HepG2 (cell line): ENCODE data around the gene TSC22D3. TPM values are rescaled to one million over a fixed set of nuclear protein-coding genes. Genes with fewer than 3 reads are reported as not detected.

Experiments used
- ATAC-seq: fragments of 200-7000 bp; cut with Tn5 transposase; 3 replicates; pipeline ENCODE4 v1.9.1; 2020; ENCODE audit warnings: mild to moderate bottlenecking, moderate library complexity
- BruUV-seq: library from RNA; stranded (reverse); fragments of 400-500 nt; replicated peaks from 2 replicates; lab custom pipeline; 2021; lab: Mats Ljungman, UMichigan
- CTCF ChIA-PET: fragments of 300-600 bp; formaldehyde crosslinking; extraction: SDS; loops from one replicate; lab custom pipeline; 2021; ENCODE audit warnings: low total read pairs, inconsistent platforms, low intra/inter-chr PET ratio; lab: Yijun Ruan, JAX
- POLR2A ChIA-PET: fragments of 350-600 bp; sonication (Branson Sonifier 250); formaldehyde crosslinking; loops from one replicate; lab custom pipeline; 2020; ENCODE audit warnings: antibody characterized with exemption, inconsistent platforms; lab: Yijun Ruan, JAX
- DNase-seq: peaks from one replicate; pipeline ENCODE4 v3.0.0-alpha.2; 2015; ENCODE audit warnings: low spot score
- FAIRE-seq: peaks from 3 replicates; lab custom pipeline; 2011; peaks lifted over from hg19 to GRCh38; lab: Jason Lieb, UNC
- H2AFZ ChIP-seq: one replicate; pipeline ENCODE4 v1.6.1; 2011; ENCODE audit warnings: low read length, inconsistent platforms
- H3K27ac ChIP-seq: fragments of 300-600 bp; 3 replicates; pipeline ENCODE4 v1.8.0; 2011; ENCODE audit warnings: mixed run types, mild to moderate bottlenecking, mixed read lengths, low read length, inconsistent platforms; ENCODE audit not compliant: insufficient read depth; ENCODE audit errors: extremely low read length
- H3K27me3 ChIP-seq, 2 experiments: fragments of 200-600 bp in 1 of 2; 2 replicates in 1 of 2; 3 replicates in 1 of 2; pipeline versions ENCODE4 v1.6.0 to v1.8.0; 2011; ENCODE audit warnings: low read length in 2 of 2, mild to moderate bottlenecking in 2 of 2, moderate library complexity in 2 of 2, inconsistent platforms in 1 of 2; ENCODE audit not compliant: insufficient read depth in 2 of 2, control insufficient read depth in 1 of 2
- H3K36me3 ChIP-seq, 2 experiments: fragments of 200-600 bp in 1 of 2; replicated peaks in 1 of 2; 2 replicates in 1 of 2; 3 replicates in 1 of 2; pipeline versions ENCODE4 v1.5.1 to v1.8.0; 2011; ENCODE audit warnings: low read length in 2 of 2, inconsistent platforms in 1 of 2; ENCODE audit not compliant: insufficient read depth in 2 of 2, control insufficient read depth in 1 of 2
- H3K4me1 ChIP-seq: 2 replicates; pipeline ENCODE4 v1.5.1; 2012; ENCODE audit warnings: low read length, inconsistent platforms; ENCODE audit not compliant: insufficient read depth
- H3K4me2 ChIP-seq: 2 replicates; pipeline ENCODE4 v1.6.0; 2011; ENCODE audit warnings: low read depth, low read length, inconsistent platforms
- H3K4me3 ChIP-seq, 3 experiments: fragments of 200-600 bp in 1 of 3; sonication (generic), shearing (Covaris generic) in 1 of 3; replicated peaks in 1 of 3; 2 replicates each; pipeline ENCODE4 v1.5.1; 2011 to 2016; ENCODE audit warnings: low read length in 3 of 3, inconsistent platforms in 2 of 3, low read depth in 2 of 3, mild to moderate bottlenecking in 2 of 3, control low read depth in 1 of 3, mixed read lengths in 1 of 3; ENCODE audit not compliant: insufficient read depth in 1 of 3
- H3K79me2 ChIP-seq: one replicate; pipeline ENCODE4 v1.6.1; 2011; ENCODE audit warnings: low read length, inconsistent platforms; ENCODE audit not compliant: insufficient read depth
- H3K9ac ChIP-seq: 2 replicates; pipeline ENCODE4 v1.6.0; 2011; ENCODE audit warnings: mild to moderate bottlenecking, low read depth, low read length, inconsistent platforms; ENCODE audit not compliant: insufficient read depth
- H3K9me3 ChIP-seq: 2 replicates; pipeline ENCODE4 v1.5.1; 2012; ENCODE audit warnings: mild to moderate bottlenecking, low read length
- H4K20me1 ChIP-seq: 2 replicates; pipeline ENCODE4 v1.6.0; 2011; ENCODE audit warnings: inconsistent platforms, mild to moderate bottlenecking, low read length, moderate library complexity; ENCODE audit not compliant: insufficient read depth
- POLR2G ChIP-seq: fragments of 200-400 bp; formaldehyde crosslinking; IDR thresholded peaks from 2 replicates; pipeline ENCODE4 v1.6.1; 2018; ENCODE audit warnings: mild to moderate bottlenecking, low read depth, low read length, moderate library complexity
- SOX13 ChIP-seq, 3 experiments: fragments of 450-650 bp in 1 of 3; sonication (generic) in 1 of 3; formaldehyde crosslinking in 1 of 3; IDR thresholded peaks in 2 of 3; conservative IDR thresholded peaks in 1 of 3; 2 replicates each; pipeline versions ENCODE4 v1.5.0 to v1.6.1; 2016 to 2020; ENCODE audit warnings: antibody characterized with exemption in 1 of 3, mild to moderate bottlenecking in 1 of 3, missing compliant biosample characterization in 1 of 3, missing genetic modification reagents in 1 of 3, moderate library complexity in 1 of 3
- ZNF296 ChIP-seq: sonication (generic); formaldehyde crosslinking; conservative IDR thresholded peaks from 2 replicates; pipeline ENCODE4 v1.5.0; 2020; ENCODE audit warnings: mild to moderate bottlenecking, missing genetic modification reagents
- ZNF431 ChIP-seq: sonication (generic); formaldehyde crosslinking; IDR thresholded peaks from 2 replicates; pipeline ENCODE4 v1.9.0; 2022; ENCODE audit warnings: missing genetic modification reagents, low read depth, mild to moderate bottlenecking, borderline replicate concordance
- ZNF44 ChIP-seq: sonication (generic); formaldehyde crosslinking; IDR thresholded peaks from 2 replicates; pipeline ENCODE4 v1.5.1; 2020; ENCODE audit warnings: mild to moderate bottlenecking, missing genetic modification reagents
- ZNF761 ChIP-seq: sonication (generic); formaldehyde crosslinking; conservative IDR thresholded peaks from 2 replicates; pipeline ENCODE4 v1.4.0; 2020; ENCODE audit warnings: mild to moderate bottlenecking, missing genetic modification reagents
- WGBS: methylation state at CpG from one replicate; pipeline ENCODE4 v1.1.6; 2017; ENCODE audit warnings: low lambda C conversion rate; 5-methylcytosine and 5-hydroxymethylcytosine counted together
- in situ Hi-C: cut with HindIII; loops from 2 replicates; pipeline ENCODE4 v1.10.0; 2017; ENCODE audit warnings: low pct_unique_long_range_greater_than_20kb; ENCODE audit not compliant: extremely low pct_ligation_motif_present
- intact Hi-C: fragments of 100-400 bp; cut with micrococcal nuclease; formaldehyde crosslinking; loops from one replicate; pipeline ENCODE4 v1.10.0; 2022; ENCODE audit not compliant: unreplicated experiment
- polyA plus RNA-seq, 8 experiments: library from polyadenylated mRNA; depleted of rRNA in 3 of 8; stranded (reverse) in 7 of 8; unstranded in 1 of 8; fragments of >200 nt; fragmentation: Illumina TruSeq in 4 of 8; extraction: Trizol in 4 of 8; gene quantifications; 2 replicates each; pipeline versions ENCODE4 v1.2.1 to v1.2.3, GENCODE V29; 2011 to 2016; ENCODE audit warnings: low read depth in 4 of 8, missing spikeins in 1 of 8, mixed read lengths in 1 of 8; ENCODE audit not compliant: insufficient read depth in 1 of 8
- total RNA-seq, 5 experiments: library from RNA; depleted of rRNA; stranded (reverse); fragments of >200 nt; fragmentation: Illumina TruSeq; extraction: Trizol; gene quantifications; 2 replicates each; pipeline ENCODE4 v1.2.3, GENCODE V29; 2016; ENCODE audit warnings: low read depth in 1 of 5
- TF ChIP-seq, protein P1 (sequence below): sonication (generic); formaldehyde crosslinking; conservative IDR thresholded peaks from 2 replicates; pipeline ENCODE4 v1.5.0; 2020; ENCODE audit warnings: missing genetic modification reagents
- TF ChIP-seq, protein P2 (sequence below): sonication (generic); formaldehyde crosslinking; IDR thresholded peaks from 2 replicates; pipeline ENCODE4 v1.5.1; 2020; ENCODE audit warnings: mild to moderate bottlenecking, missing genetic modification reagents, borderline replicate concordance
- TF ChIP-seq, protein P3 (sequence below): sonication (generic); formaldehyde crosslinking; IDR thresholded peaks from 2 replicates; pipeline ENCODE4 v1.5.0; 2020; ENCODE audit warnings: mild to moderate bottlenecking, missing genetic modification reagents
- TF ChIP-seq, protein P4 (sequence below): sonication (generic); formaldehyde crosslinking; IDR thresholded peaks from 2 replicates; pipeline ENCODE4 v1.8.0; 2022; ENCODE audit warnings: missing genetic modification reagents, mild to moderate bottlenecking, moderate library complexity, borderline replicate concordance

Gene TSC22D3
- total and polyA plus RNA-seq, 2 of the 13 experiments (the other 11 are each of a cell fraction or from before 2014, with no cell fraction given), result 0.82 to 1.5 TPM

DNA sequence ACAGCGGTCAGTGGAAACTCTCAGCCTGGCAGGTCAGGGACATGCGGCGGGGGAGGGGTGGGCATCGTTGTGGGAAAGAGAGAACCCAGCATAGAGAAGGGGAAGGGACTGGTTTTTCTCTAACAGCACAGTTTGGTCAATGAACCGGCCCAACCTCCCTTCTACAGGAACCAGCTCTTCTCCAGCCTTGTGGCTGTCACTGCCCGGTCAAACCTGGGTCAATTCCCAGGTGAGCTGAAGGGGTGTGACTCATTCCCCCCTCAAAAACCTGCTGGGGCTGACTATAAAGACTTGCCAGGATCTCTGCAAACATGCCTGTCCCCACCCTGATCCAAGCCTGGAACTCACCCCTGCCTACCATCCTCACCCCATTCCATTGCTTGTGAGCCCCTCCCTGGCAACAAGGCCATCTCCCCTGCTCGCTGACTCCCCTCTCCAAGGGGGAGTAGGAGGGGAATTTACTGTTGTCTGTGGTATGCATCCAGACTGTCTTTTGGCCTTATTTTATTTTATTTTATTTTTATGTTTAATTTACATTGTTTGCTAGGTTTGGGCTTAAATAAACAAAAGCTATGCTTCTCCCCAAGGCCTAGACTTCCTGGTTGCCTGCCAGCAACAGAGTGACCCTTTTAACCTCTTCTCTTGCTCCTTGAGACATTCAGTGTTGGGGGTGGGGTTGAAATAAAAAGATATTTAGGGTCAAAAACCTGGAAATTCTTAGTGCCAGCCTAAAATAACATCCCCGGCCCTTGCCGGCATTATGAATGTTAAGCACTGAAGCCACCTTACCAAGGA is 49.6 kb downstream of the TSC22D3 start:
- no peaks in the 10 kb centered on the region for H3K79me2 ChIP-seq
- 69% methylated on average over 7 of the region's 9 CpGs for WGBS
- H3K4me1 ChIP-seq, result peaks cover 26% of the 10 kb centered on the region
- no peak for FAIRE-seq
- H3K27ac ChIP-seq, result no peak overlapping the region
- intact Hi-C loops, result no loop called here
- H2AFZ ChIP-seq, result no peak overlapping the region
- no peak overlapping the region for H3K9ac ChIP-seq
- in situ Hi-C loops, result no loop called here
- no peak overlapping the region for H3K4me3 ChIP-seq
- H3K27me3 ChIP-seq, result peaks cover 0 to 2% of the 10 kb centered on the region in 2 experiments; a peak in 2 of 5 replicates
- ChIA-PET POLR2A (no interaction called here), CTCF (no interaction called here)
- no peaks in the 10 kb centered on the region for H4K20me1 ChIP-seq
- no peak overlapping the region for H3K4me2 ChIP-seq
- H3K36me3 ChIP-seq, result no peaks in the 10 kb centered on the region
- DNase-seq, result no peak
- ATAC-seq, result no peak
- no TSS peak for BruUV-seq
- no peaks in the 10 kb centered on the region for H3K9me3 ChIP-seq
- TF ChIP-seq POLR2G (no peak), ZNF296 (CRISPR knock-in tag) (no peak), ZNF761 (no peak), ZNF431 (CRISPR knock-in tag) (no peak), ZNF44 (no peak), SOX13 (IDR thresholded peaks at IDR 0.05) (no peak), SOX13 (CRISPR knock-in tag; conservative IDR thresholded peaks at IDR 0.05 in 1 of 2, IDR thresholded peaks at IDR 0.05 in 1 of 2) (no peak)
- TF ChIP-seq, protein P1, sequence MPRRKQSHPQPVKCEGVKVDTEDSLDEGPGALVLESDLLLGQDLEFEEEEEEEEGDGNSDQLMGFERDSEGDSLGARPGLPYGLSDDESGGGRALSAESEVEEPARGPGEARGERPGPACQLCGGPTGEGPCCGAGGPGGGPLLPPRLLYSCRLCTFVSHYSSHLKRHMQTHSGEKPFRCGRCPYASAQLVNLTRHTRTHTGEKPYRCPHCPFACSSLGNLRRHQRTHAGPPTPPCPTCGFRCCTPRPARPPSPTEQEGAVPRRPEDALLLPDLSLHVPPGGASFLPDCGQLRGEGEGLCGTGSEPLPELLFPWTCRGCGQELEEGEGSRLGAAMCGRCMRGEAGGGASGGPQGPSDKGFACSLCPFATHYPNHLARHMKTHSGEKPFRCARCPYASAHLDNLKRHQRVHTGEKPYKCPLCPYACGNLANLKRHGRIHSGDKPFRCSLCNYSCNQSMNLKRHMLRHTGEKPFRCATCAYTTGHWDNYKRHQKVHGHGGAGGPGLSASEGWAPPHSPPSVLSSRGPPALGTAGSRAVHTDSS (CRISPR knock-in tag), result no peak
- TF ChIP-seq, protein P2, sequence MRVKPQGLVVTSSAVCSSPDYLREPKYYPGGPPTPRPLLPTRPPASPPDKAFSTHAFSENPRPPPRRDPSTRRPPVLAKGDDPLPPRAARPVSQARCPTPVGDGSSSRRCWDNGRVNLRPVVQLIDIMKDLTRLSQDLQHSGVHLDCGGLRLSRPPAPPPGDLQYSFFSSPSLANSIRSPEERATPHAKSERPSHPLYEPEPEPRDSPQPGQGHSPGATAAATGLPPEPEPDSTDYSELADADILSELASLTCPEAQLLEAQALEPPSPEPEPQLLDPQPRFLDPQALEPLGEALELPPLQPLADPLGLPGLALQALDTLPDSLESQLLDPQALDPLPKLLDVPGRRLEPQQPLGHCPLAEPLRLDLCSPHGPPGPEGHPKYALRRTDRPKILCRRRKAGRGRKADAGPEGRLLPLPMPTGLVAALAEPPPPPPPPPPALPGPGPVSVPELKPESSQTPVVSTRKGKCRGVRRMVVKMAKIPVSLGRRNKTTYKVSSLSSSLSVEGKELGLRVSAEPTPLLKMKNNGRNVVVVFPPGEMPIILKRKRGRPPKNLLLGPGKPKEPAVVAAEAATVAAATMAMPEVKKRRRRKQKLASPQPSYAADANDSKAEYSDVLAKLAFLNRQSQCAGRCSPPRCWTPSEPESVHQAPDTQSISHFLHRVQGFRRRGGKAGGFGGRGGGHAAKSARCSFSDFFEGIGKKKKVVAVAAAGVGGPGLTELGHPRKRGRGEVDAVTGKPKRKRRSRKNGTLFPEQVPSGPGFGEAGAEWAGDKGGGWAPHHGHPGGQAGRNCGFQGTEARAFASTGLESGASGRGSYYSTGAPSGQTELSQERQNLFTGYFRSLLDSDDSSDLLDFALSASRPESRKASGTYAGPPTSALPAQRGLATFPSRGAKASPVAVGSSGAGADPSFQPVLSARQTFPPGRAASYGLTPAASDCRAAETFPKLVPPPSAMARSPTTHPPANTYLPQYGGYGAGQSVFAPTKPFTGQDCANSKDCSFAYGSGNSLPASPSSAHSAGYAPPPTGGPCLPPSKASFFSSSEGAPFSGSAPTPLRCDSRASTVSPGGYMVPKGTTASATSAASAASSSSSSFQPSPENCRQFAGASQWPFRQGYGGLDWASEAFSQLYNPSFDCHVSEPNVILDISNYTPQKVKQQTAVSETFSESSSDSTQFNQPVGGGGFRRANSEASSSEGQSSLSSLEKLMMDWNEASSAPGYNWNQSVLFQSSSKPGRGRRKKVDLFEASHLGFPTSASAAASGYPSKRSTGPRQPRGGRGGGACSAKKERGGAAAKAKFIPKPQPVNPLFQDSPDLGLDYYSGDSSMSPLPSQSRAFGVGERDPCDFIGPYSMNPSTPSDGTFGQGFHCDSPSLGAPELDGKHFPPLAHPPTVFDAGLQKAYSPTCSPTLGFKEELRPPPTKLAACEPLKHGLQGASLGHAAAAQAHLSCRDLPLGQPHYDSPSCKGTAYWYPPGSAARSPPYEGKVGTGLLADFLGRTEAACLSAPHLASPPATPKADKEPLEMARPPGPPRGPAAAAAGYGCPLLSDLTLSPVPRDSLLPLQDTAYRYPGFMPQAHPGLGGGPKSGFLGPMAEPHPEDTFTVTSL (CRISPR knock-in tag), result no peak
- TF ChIP-seq, protein P3, sequence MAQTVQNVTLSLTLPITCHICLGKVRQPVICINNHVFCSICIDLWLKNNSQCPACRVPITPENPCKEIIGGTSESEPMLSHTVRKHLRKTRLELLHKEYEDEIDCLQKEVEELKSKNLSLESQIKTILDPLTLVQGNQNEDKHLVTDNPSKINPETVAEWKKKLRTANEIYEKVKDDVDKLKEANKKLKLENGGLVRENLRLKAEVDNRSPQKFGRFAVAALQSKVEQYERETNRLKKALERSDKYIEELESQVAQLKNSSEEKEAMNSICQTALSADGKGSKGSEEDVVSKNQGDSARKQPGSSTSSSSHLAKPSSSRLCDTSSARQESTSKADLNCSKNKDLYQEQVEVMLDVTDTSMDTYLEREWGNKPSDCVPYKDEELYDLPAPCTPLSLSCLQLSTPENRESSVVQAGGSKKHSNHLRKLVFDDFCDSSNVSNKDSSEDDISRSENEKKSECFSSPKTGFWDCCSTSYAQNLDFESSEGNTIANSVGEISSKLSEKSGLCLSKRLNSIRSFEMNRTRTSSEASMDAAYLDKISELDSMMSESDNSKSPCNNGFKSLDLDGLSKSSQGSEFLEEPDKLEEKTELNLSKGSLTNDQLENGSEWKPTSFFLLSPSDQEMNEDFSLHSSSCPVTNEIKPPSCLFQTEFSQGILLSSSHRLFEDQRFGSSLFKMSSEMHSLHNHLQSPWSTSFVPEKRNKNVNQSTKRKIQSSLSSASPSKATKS (CRISPR knock-in tag), result no peak
- TF ChIP-seq, protein P4, sequence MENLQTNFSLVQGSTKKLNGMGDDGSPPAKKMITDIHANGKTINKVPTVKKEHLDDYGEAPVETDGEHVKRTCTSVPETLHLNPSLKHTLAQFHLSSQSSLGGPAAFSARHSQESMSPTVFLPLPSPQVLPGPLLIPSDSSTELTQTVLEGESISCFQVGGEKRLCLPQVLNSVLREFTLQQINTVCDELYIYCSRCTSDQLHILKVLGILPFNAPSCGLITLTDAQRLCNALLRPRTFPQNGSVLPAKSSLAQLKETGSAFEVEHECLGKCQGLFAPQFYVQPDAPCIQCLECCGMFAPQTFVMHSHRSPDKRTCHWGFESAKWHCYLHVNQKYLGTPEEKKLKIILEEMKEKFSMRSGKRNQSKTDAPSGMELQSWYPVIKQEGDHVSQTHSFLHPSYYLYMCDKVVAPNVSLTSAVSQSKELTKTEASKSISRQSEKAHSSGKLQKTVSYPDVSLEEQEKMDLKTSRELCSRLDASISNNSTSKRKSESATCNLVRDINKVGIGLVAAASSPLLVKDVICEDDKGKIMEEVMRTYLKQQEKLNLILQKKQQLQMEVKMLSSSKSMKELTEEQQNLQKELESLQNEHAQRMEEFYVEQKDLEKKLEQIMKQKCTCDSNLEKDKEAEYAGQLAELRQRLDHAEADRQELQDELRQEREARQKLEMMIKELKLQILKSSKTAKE (CRISPR knock-in tag), result no peak
